Glutamatergic neuron (in vitro differentiated cells): ENCODE data around the gene DNAJB6. TPM values are rescaled to one million over a fixed set of nuclear protein-coding genes. Genes with fewer than 3 reads are reported as not detected.

Source experiments
- DNase-seq: peaks from one replicate; pipeline ENCODE4 v3.0.0; 2022
- H3K27ac Mint-ChIP-seq: one replicate; pipeline ENCODE4 v1.8.0; 2020; ENCODE audit warnings: mild to moderate bottlenecking, mixed read lengths, inconsistent platforms; ENCODE audit not compliant: unreplicated experiment
- H3K27me3 Mint-ChIP-seq: one replicate; pipeline ENCODE4 v1.8.0; 2020; ENCODE audit warnings: mild to moderate bottlenecking, moderate library complexity, mixed read lengths, inconsistent platforms; ENCODE audit not compliant: unreplicated experiment
- H3K36me3 Mint-ChIP-seq: one replicate; pipeline ENCODE4 v1.8.0; 2020; ENCODE audit warnings: mild to moderate bottlenecking, mixed read lengths, inconsistent platforms; ENCODE audit not compliant: unreplicated experiment
- H3K4me1 Mint-ChIP-seq: one replicate; pipeline ENCODE4 v1.8.0; 2020; ENCODE audit warnings: mild to moderate bottlenecking, low read depth, mixed read lengths, inconsistent platforms; ENCODE audit not compliant: unreplicated experiment
- H3K4me3 Mint-ChIP-seq: one replicate; pipeline ENCODE4 v1.8.0; 2020; ENCODE audit warnings: mild to moderate bottlenecking, mixed read lengths, inconsistent platforms; ENCODE audit not compliant: unreplicated experiment
- H3K9me3 Mint-ChIP-seq: one replicate; pipeline ENCODE4 v1.8.0; 2020; ENCODE audit warnings: mild to moderate bottlenecking, moderate library complexity, mixed read lengths, inconsistent platforms; ENCODE audit not compliant: unreplicated experiment
- total RNA-seq: library from RNA; stranded (reverse); fragmentation: NEBNext Ultra II Directional; extraction: Animal tissue kit (Norgen Biotek cat#: 25700); gene quantifications from one replicate; pipeline ENCODE4 v1.2.1, GENCODE V29; 2021; ENCODE audit not compliant: unreplicated experiment
- TF ChIP-seq, protein P1 (sequence below): fragments of 200-600 bp; sonication (generic); IDR thresholded peaks from one replicate; pipeline ENCODE4 v1.5.0; 2021; ENCODE audit not compliant: partially characterized antibody, unreplicated experiment

DNAJB6 gene
- total RNA-seq, 1 donor from 2014 or later = 120 TPM

DNA sequence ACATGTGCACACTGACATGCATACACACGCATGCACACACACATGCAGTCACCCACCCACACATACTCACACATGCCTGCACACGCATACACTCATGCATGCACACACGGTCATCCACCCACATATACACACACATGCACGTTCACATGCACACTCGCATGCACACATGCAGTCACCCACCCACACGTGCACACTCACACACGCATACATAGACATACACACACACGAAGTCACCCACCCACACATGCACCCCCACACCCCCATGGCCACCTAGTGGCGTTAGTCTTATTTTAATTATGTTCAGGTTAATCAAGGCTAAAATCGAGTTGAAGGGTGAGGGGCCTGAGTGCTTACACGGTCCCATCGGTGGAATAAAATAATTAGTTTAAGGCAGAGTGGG lies 96.8 kb downstream of the DNAJB6 start:
- no peak for DNase-seq
- H3K27me3 Mint-ChIP-seq = peaks cover 11% of the 10 kb centered on the region
- H3K36me3 Mint-ChIP-seq = peaks cover 5% of the 10 kb centered on the region
- no peak overlapping the region for H3K4me3 Mint-ChIP-seq
- H3K27ac Mint-ChIP-seq = no peak overlapping the region
- H3K4me1 Mint-ChIP-seq = peaks cover 6% of the 10 kb centered on the region
- TF ChIP-seq, protein P1, sequence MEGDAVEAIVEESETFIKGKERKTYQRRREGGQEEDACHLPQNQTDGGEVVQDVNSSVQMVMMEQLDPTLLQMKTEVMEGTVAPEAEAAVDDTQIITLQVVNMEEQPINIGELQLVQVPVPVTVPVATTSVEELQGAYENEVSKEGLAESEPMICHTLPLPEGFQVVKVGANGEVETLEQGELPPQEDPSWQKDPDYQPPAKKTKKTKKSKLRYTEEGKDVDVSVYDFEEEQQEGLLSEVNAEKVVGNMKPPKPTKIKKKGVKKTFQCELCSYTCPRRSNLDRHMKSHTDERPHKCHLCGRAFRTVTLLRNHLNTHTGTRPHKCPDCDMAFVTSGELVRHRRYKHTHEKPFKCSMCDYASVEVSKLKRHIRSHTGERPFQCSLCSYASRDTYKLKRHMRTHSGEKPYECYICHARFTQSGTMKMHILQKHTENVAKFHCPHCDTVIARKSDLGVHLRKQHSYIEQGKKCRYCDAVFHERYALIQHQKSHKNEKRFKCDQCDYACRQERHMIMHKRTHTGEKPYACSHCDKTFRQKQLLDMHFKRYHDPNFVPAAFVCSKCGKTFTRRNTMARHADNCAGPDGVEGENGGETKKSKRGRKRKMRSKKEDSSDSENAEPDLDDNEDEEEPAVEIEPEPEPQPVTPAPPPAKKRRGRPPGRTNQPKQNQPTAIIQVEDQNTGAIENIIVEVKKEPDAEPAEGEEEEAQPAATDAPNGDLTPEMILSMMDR = no peak
- peaks cover 6% of the 10 kb centered on the region for H3K9me3 Mint-ChIP-seq

DNA sequence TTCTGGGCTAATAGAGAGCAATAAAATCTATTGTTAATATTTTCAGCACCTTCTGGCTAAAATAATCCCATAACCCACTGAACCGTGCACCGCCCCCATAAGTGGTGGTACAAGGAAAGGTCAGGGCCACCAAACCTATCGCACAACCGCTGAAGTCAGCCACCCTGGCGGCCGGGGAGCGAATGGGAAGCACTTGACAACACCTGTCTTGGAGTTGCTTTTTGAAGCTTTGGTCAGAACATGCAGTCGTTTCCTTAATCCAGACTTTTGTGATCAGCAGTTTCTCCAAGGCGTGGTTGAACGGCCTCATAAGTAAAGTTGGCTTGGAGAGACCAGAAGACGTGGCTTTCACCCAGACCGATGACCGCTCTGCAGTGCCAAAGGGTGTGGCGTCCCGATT lies 97.4 kb downstream of the DNAJB6 start:
- no peak overlapping the region for H3K27ac Mint-ChIP-seq
- TF ChIP-seq, protein P1 = no peak
- H3K36me3 Mint-ChIP-seq = peaks cover 6% of the 10 kb centered on the region
- peaks cover 7% of the 10 kb centered on the region for H3K9me3 Mint-ChIP-seq
- peaks cover 6% of the 10 kb centered on the region for H3K4me1 Mint-ChIP-seq
- H3K27me3 Mint-ChIP-seq = peaks cover 11% of the 10 kb centered on the region
- H3K4me3 Mint-ChIP-seq = no peak overlapping the region
- no peak for DNase-seq

DNA sequence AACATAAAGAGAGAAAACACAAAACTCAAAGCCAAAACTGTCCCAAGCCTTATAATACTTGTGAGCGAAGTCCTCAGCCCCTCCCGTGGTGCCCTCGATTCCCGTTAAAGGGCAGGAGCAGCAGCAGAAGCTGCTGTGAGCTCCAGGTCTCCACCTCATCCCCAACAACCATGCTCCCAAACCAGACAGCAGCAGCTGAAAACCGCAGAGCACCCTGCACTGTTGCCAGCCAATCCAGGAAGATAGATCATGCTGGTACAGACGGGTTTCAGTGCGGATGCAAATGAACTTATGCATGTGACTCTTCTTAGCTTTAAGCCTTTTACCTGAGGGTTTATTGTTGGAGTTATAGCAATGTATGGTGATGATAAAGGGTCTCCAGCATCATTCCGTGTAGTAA lies 97.9 kb downstream of the DNAJB6 start:
- Mint-ChIP-seq H3K27ac (no peak overlapping the region), H3K36me3 (peaks cover 10% of the 10 kb centered on the region), H3K4me3 (no peak overlapping the region), H3K9me3 (peaks cover 11% of the 10 kb centered on the region), H3K4me1 (peaks cover 6% of the 10 kb centered on the region), H3K27me3 (peaks cover 15% of the 10 kb centered on the region)
- TF ChIP-seq, protein P1 = no peak
- no peak for DNase-seq

DNA sequence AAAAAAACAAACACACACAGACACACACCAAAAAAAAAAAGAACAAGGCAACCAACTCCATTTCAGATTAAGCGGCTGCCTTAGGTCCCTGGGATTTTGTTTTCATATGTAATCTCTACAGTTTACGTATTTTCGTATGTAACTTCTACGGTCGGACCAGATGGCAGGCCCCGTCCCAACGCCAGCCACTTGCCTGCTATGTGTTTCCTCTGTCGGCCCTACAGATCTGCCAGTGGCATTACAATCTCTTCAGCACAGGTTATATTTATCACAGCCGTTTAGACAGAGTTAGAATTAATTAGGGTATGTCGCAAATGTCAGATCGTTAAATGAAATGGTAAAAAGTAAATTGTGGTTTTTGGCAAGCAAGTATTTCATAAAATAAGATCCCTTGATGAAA lies 99.3 kb downstream of the DNAJB6 start:
- H3K4me1 Mint-ChIP-seq = no peaks in the 10 kb centered on the region

DNA sequence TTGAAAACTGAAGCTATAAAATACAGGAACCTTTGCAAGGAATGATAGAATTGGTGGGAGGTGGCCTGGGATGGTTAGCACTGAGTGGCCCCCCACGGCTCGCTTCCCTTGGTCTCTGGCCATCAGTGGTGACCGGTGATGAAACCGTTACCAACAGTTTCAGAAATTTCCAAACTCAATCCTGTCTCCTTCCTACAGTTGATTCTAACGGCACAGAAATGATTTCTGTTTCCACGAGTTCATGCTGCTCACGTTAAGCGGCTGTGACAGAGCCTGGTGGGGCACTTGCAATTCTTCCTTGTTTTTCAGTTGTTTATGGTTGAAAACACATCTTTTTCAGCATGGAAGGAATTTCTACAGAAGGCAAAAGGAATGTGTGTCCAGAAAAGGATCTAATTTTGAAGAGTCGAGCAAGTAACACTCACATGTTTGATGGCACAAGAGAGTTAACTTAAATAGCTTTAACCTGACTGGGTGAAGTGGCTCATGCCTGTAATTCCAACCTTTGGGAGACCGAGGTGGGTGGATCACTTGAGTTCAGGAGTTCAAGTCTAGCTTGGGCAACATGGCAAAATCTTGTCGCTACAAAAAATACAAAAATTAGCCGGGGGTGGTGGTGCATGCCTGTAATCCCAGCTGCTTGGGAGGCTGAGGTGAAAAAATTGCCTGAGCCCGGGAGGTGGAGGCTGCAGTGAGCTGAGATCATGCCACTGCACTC lies 100.1 kb downstream of the DNAJB6 start:
- peaks cover 17% of the 10 kb centered on the region for H3K36me3 Mint-ChIP-seq
- no peak overlapping the region for H3K27ac Mint-ChIP-seq
- DNase-seq = no peak
- TF ChIP-seq, protein P1 = no peak
- H3K4me1 Mint-ChIP-seq = no peaks in the 10 kb centered on the region
- H3K4me3 Mint-ChIP-seq = no peak overlapping the region
- peaks cover 17% of the 10 kb centered on the region for H3K27me3 Mint-ChIP-seq
- peaks cover 15% of the 10 kb centered on the region for H3K9me3 Mint-ChIP-seq

More for the DNA sequence above, 99.3 kb downstream of the DNAJB6 start:
- Mint-ChIP-seq H3K27ac (no peak overlapping the region), H3K9me3 (peaks cover 15% of the 10 kb centered on the region), H3K36me3 (peaks cover 17% of the 10 kb centered on the region), H3K4me3 (no peak overlapping the region), H3K27me3 (peaks cover 17% of the 10 kb centered on the region)
- DNase-seq = no peak
- TF ChIP-seq, protein P1 = no peak
